Measurements from ENCODE around the gene PTPN5.
"Not testable (repeated sequence)": the region's sequence is repeated elsewhere in the genome, so short reads cannot be mapped to it uniquely, and the experiment has no call there.

PTPN5 gene

DNA sequence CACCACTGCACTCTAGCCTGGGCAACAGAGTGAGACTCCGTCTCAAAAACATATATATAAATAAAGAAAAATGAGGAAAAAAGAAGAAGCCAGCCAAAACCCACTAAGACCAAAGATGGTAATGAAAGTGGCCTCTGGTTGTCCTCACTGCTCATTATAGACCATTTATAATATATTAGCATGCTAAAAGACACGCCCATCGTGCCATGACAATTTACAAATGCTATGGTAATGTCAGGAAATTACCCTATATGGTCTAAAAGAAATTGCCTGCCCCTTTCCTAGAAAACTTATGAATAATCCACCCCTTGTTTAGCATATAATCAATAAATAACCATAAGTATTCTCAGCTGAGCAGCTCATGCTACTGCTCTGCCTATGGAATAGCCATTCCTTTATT is 109.1 kb downstream of the PTPN5 start:
- no peak for DNase-seq (ENCODE audit: low read depth in 2 of 2)

- DNase-seq (ENCODE audit: low read depth in 2 of 2), result not testable (repeated sequence)
Measured at GRCh38 chr11:18681949-18682348, 109.6 kb downstream of the PTPN5 start.
